HG02798 (cell line): ENCODE results near the gene CORO6.
A peak's percentile ranks its signal among the peaks of the same experiment; 100 is the strongest.

Experiments
- ATAC-seq: cut with Tn5 transposase; IDR thresholded peaks from one replicate; pipeline ENCODE4 v1.9.1; 2021; ENCODE audit warnings: mild to moderate bottlenecking; ENCODE audit not compliant: unreplicated experiment, poor library complexity

CORO6 gene

GRCh38 chr17:29614349-29615047 is 8.2 kb downstream of the CORO6 start:
- ATAC-seq: no peak

GRCh38 chr17:29613856-29614255 is 8.9 kb downstream of the CORO6 start:
- no peak for ATAC-seq

- peak; percentile 30 for ATAC-seq
Observed at GRCh38 chr17:29613352-29613837, 9.3 kb downstream of the CORO6 start.

GRCh38 chr17:29612404-29613280 is 10.1 kb downstream of the CORO6 start:
- ATAC-seq: no peak

- ATAC-seq: no peak
Observed at GRCh38 chr17:29612094-29612403, 10.7 kb downstream of the CORO6 start.

- no peak for ATAC-seq
Observed at GRCh38 chr17:29611351-29612093, 11.2 kb downstream of the CORO6 start.

- ATAC-seq: no peak
Observed at GRCh38 chr17:29610395-29610794, 12.3 kb downstream of the CORO6 start.

GRCh38 chr17:29608986-29609385 is 13.7 kb downstream of the CORO6 start:
- ATAC-seq: no peak

GRCh38 chr17:29607557-29608195 is 15.0 kb downstream of the CORO6 start:
- ATAC-seq: no peak

- ATAC-seq: no peak
Observed at GRCh38 chr17:29603109-29603674, 19.5 kb downstream of the CORO6 start.

- ATAC-seq: no peak
Observed at GRCh38 chr17:29597361-29598172, 25.1 kb downstream of the CORO6 start.

- ATAC-seq: no peak
Observed at GRCh38 chr17:29596811-29597210, 25.9 kb downstream of the CORO6 start.

- ATAC-seq: no peak
Observed at GRCh38 chr17:29595943-29596774, 26.6 kb downstream of the CORO6 start.

- ATAC-seq: no peak
Observed at GRCh38 chr17:29595107-29595942, 27.4 kb downstream of the CORO6 start.

GRCh38 chr17:29594519-29595090 is 28.1 kb downstream of the CORO6 start:
- no peak for ATAC-seq

GRCh38 chr17:29593591-29594518 is 28.9 kb downstream of the CORO6 start:
- ATAC-seq: no peak
